K562 (cell line): ENCODE results near the gene CITED2. TPM values are rescaled to one million over a fixed set of nuclear protein-coding genes. Genes with fewer than 3 reads are reported as not detected.
A peak's percentile ranks its signal among the peaks of the same experiment; 100 is the strongest.

ENCODE experiments used
- CCAR2 ChIP-seq: fragments of 200-400 bp; formaldehyde crosslinking; IDR thresholded peaks from 2 replicates; pipeline ENCODE4 v1.6.1; 2017; ENCODE audit warnings: mild to moderate bottlenecking, low read depth, low read length
- FOXJ3 ChIP-seq: sonication (generic); formaldehyde crosslinking; IDR thresholded peaks from 2 replicates; pipeline ENCODE4 v1.4.0; 2020; ENCODE audit warnings: mild to moderate bottlenecking, missing genetic modification reagents
- HMGN3 ChIP-seq: IDR thresholded peaks from 2 replicates; pipeline ENCODE4 v1.6.1; 2011; ENCODE audit warnings: borderline replicate concordance, low read depth, mild to moderate bottlenecking, mixed read lengths, low read length; ENCODE audit not compliant: insufficient read length; ENCODE audit errors: extremely low read depth
- KDM4B ChIP-seq, 2 experiments: fragments of 450-650 bp in 1 of 2; sonication (generic) in 1 of 2; IDR thresholded peaks; 2 replicates each; pipeline ENCODE4 v1.6.1; 2016 to 2017; ENCODE audit warnings: borderline replicate concordance in 2 of 2, antibody characterized with exemption in 1 of 2, low read depth in 1 of 2, mild to moderate bottlenecking in 1 of 2
- POLR3G ChIP-seq: IDR thresholded peaks from 2 replicates; pipeline ENCODE4 v1.6.1; 2011; ENCODE audit not compliant: insufficient read length, insufficient replicate concordance; ENCODE audit errors: extremely low read depth
- SRSF1 ChIP-seq: fragments of 200-400 bp; formaldehyde crosslinking; IDR thresholded peaks from 2 replicates; pipeline ENCODE4 v1.6.1; 2017; ENCODE audit warnings: mild to moderate bottlenecking, low read depth, low read length, moderate library complexity
- TRIM24 ChIP-seq, 2 experiments: fragments of 450-650 bp; IDR thresholded peaks; 2 replicates each; pipeline ENCODE4 v1.6.1; 2016
- ZNF347 ChIP-seq: fragments of 450-650 bp; formaldehyde crosslinking; IDR thresholded peaks from 2 replicates; pipeline ENCODE4 v1.4.0; 2020; ENCODE audit warnings: low read depth, mild to moderate bottlenecking, moderate library complexity
- ZNF408 ChIP-seq: fragments of 250-450 bp; sonication (Bioruptor Pico); IDR thresholded peaks from 2 replicates; pipeline ENCODE4 v1.4.0; 2020; ENCODE audit warnings: low read depth, mild to moderate bottlenecking, moderate library complexity
- ZNF445 ChIP-seq: fragments of 250-450 bp; sonication (Bioruptor Pico); IDR thresholded peaks from 2 replicates; pipeline ENCODE4 v1.4.0; 2020; ENCODE audit warnings: low read depth, mild to moderate bottlenecking, moderate library complexity
- ZSCAN29 ChIP-seq: fragments of 450-650 bp; IDR thresholded peaks from 2 replicates; pipeline ENCODE4 v1.6.1; 2017
- polyA plus RNA-seq, 8 experiments: library from polyadenylated mRNA; depleted of rRNA in 4 of 8; stranded (reverse) in 5 of 8; unstranded in 3 of 8; fragments of >200 nt; fragmentation: Nextera tagmentation in 2 of 8; fragmentation: Illumina TruSeq in 1 of 8; extraction: Ambion mirVana in 2 of 8; extraction: Trizol in 1 of 8; gene quantifications; 2 replicates each; pipeline versions ENCODE4 v1.2.1 to v1.2.3, GENCODE V29; 2011 to 2014; ENCODE audit warnings: inconsistent platforms in 1 of 8, missing spikeins in 1 of 8
- total RNA-seq, 7 experiments: library from RNA; depleted of rRNA in 6 of 7; stranded (reverse); fragments of >200 nt in 6 of 7; fragmentation: Illumina TruSeq in 2 of 7; extraction: Trizol in 2 of 7; gene quantifications; 2 replicates each; pipeline versions ENCODE4 v1.2.1 to v1.2.3, GENCODE V29; 2011 to 2021; ENCODE audit warnings: low replicate concordance in 1 of 7
- TF ChIP-seq, protein P1 (sequence below), 2 experiments: fragments of 450-650 bp; IDR thresholded peaks; 2 replicates each; pipeline ENCODE4 v1.6.1; 2018; ENCODE audit warnings: mild to moderate bottlenecking in 2 of 2, low read depth in 1 of 2; ENCODE audit not compliant: partially characterized antibody in 2 of 2
- TF ChIP-seq, protein P2 (sequence below), 2 experiments: fragments of 450-650 bp; formaldehyde crosslinking in 1 of 2; IDR thresholded peaks; 2 replicates each; pipeline versions ENCODE4 v1.4.0 to v1.6.1; 2014 to 2020; ENCODE audit warnings: mild to moderate bottlenecking in 2 of 2, borderline replicate concordance in 1 of 2, low read depth in 1 of 2
- TF ChIP-seq, protein P3 (sequence below): sonication (generic); formaldehyde crosslinking; IDR thresholded peaks from 2 replicates; pipeline ENCODE4 v1.9.0; 2022; ENCODE audit warnings: mild to moderate bottlenecking, missing genetic modification reagents

The CITED2 gene
- total and polyA plus RNA-seq, 9 of the 15 experiments (the other 6 are each of a cell fraction or from before 2014, with no cell fraction given): 0.21 to 86.1 (median 17.5) TPM

DNA sequence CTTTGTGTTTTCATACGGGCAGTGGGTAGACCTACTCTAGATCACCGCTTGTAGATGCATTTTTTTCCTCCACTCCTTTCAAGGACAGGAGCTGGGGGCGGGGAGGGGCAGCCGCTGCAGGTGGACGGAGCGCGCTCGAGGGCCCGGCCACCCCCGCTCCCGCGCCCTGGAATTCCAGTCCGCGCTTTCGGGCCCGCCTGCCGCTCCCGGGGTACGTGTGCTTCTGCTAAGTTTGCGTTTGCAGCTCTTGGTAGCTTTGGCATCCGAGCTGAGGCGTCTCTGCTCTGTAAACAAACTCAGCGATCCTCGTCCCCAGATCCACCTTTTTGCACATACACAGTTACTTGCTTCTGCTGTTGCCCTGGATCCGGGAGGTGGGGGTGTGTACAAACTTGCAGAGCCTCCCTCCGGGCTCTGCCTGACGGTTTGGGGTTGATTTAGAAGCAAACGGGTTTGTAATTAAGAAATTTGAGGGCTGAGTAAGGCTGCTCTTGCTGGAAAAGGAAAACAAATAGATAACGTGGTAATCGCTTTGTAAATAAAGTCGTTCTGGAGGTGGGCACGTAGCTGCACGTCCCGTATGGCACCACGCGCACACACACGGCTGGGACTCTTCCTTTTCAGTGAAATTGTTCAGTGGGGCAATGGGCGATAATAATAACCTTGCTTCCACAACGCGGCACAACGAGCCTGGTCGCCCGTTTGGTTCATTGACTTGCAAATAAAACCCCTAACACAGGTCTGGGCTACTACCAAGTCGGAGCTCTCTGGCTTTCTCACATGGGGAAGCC lies 973 bp upstream of the CITED2 start (continued):
- TF ChIP-seq, protein P1, sequence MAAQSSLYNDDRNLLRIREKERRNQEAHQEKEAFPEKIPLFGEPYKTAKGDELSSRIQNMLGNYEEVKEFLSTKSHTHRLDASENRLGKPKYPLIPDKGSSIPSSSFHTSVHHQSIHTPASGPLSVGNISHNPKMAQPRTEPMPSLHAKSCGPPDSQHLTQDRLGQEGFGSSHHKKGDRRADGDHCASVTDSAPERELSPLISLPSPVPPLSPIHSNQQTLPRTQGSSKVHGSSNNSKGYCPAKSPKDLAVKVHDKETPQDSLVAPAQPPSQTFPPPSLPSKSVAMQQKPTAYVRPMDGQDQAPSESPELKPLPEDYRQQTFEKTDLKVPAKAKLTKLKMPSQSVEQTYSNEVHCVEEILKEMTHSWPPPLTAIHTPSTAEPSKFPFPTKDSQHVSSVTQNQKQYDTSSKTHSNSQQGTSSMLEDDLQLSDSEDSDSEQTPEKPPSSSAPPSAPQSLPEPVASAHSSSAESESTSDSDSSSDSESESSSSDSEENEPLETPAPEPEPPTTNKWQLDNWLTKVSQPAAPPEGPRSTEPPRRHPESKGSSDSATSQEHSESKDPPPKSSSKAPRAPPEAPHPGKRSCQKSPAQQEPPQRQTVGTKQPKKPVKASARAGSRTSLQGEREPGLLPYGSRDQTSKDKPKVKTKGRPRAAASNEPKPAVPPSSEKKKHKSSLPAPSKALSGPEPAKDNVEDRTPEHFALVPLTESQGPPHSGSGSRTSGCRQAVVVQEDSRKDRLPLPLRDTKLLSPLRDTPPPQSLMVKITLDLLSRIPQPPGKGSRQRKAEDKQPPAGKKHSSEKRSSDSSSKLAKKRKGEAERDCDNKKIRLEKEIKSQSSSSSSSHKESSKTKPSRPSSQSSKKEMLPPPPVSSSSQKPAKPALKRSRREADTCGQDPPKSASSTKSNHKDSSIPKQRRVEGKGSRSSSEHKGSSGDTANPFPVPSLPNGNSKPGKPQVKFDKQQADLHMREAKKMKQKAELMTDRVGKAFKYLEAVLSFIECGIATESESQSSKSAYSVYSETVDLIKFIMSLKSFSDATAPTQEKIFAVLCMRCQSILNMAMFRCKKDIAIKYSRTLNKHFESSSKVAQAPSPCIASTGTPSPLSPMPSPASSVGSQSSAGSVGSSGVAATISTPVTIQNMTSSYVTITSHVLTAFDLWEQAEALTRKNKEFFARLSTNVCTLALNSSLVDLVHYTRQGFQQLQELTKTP (IDR thresholded peaks at IDR 0.05; ENCODE audit: low read depth in 1 of 2, partially characterized antibody in 2 of 2): peak; percentile 54 to 76
- no peak for TF ChIP-seq POLR3G
- TF ChIP-seq, protein P2, sequence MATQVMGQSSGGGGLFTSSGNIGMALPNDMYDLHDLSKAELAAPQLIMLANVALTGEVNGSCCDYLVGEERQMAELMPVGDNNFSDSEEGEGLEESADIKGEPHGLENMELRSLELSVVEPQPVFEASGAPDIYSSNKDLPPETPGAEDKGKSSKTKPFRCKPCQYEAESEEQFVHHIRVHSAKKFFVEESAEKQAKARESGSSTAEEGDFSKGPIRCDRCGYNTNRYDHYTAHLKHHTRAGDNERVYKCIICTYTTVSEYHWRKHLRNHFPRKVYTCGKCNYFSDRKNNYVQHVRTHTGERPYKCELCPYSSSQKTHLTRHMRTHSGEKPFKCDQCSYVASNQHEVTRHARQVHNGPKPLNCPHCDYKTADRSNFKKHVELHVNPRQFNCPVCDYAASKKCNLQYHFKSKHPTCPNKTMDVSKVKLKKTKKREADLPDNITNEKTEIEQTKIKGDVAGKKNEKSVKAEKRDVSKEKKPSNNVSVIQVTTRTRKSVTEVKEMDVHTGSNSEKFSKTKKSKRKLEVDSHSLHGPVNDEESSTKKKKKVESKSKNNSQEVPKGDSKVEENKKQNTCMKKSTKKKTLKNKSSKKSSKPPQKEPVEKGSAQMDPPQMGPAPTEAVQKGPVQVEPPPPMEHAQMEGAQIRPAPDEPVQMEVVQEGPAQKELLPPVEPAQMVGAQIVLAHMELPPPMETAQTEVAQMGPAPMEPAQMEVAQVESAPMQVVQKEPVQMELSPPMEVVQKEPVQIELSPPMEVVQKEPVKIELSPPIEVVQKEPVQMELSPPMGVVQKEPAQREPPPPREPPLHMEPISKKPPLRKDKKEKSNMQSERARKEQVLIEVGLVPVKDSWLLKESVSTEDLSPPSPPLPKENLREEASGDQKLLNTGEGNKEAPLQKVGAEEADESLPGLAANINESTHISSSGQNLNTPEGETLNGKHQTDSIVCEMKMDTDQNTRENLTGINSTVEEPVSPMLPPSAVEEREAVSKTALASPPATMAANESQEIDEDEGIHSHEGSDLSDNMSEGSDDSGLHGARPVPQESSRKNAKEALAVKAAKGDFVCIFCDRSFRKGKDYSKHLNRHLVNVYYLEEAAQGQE (IDR thresholded peaks at IDR 0.05; ENCODE audit: borderline replicate concordance): peak; percentile 71; the same call in 1 of the 2 replicates
- TF ChIP-seq, protein P2 (CRISPR knock-in tag; IDR thresholded peaks at IDR 0.05; ENCODE audit: low read depth): no peak
- no peak for TF ChIP-seq ZNF445 (CRISPR knock-in tag)
- TF ChIP-seq FOXJ3 (CRISPR knock-in tag): peak; percentile 76; the same call in 1 of the 2 replicates
- no peak for TF ChIP-seq KDM4B (IDR thresholded peaks at IDR 0.05; ENCODE audit: borderline replicate concordance in 2 of 2, low read depth in 1 of 2)
- peak in 1 of 2 experiments; percentile 20; a peak in 3 of 4 replicates for TF ChIP-seq TRIM24 (IDR thresholded peaks at IDR 0.05)
- TF ChIP-seq, protein P3, sequence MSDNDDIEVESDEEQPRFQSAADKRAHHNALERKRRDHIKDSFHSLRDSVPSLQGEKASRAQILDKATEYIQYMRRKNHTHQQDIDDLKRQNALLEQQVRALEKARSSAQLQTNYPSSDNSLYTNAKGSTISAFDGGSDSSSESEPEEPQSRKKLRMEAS (CRISPR knock-in tag): no peak; the same call in 1 of the 2 replicates
- no peak for TF ChIP-seq ZNF408 (CRISPR knock-in tag)
- TF ChIP-seq CCAR2: no peak
- TF ChIP-seq HMGN3: peak; percentile 73
- no peak for TF ChIP-seq ZNF347 (CRISPR knock-in tag)
- no peak for TF ChIP-seq SRSF1
- no peak for TF ChIP-seq ZSCAN29
